DND-41 (cell line): Measurements from ENCODE around the gene CELF1.

Source experiments
- CTCF ChIP-seq: IDR thresholded peaks from 2 replicates; pipeline ENCODE4 v1.5.1; 2012; ENCODE audit warnings: borderline replicate concordance, low read length, moderate library complexity, mild to moderate bottlenecking; ENCODE audit not compliant: poor library complexity, severe bottlenecking; ENCODE audit errors: extremely low read depth
- EZH2 ChIP-seq: IDR thresholded peaks from 3 replicates; pipeline ENCODE4 v1.6.1; 2012; ENCODE audit warnings: borderline replicate concordance, low read depth, mild to moderate bottlenecking, moderate library complexity, low read length, inconsistent platforms; ENCODE audit not compliant: severe bottlenecking

GRCh38 chr11:47591764-47592163 is 38.8 kb upstream of the CELF1 start:
- TF ChIP-seq CTCF (no peak), EZH2 (no peak)
